Measurements from ENCODE around the gene RASGRP2. TPM values are rescaled to one million over a fixed set of nuclear protein-coding genes. Genes with fewer than 3 reads are reported as not detected.

Gene RASGRP2
- polyA plus RNA-seq, result 10.7 TPM
- long read RNA-seq, donor 1, partial matches to known transcripts, result 0 of 1 reads
- long read RNA-seq, donor 1, other reads (novel, unspliced or antisense), result 0 of 1 reads
- long read RNA-seq, donor 2, partial matches to known transcripts, result 0 of 4 reads
- long read RNA-seq, donor 2, other reads (novel, unspliced or antisense), result 0 of 4 reads
- long read RNA-seq, donor 3, result 0 reads
- long read RNA-seq, donor 4, result 0 reads
- long read RNA-seq, donor 5, partial matches to known transcripts, result 5 of 6 reads
- long read RNA-seq, donor 5, other reads (novel, unspliced or antisense), result 0 of 6 reads
- long read RNA-seq, donor 6, partial matches to known transcripts, result 0 of 3 reads
- long read RNA-seq, donor 6, other reads (novel, unspliced or antisense), result 0 of 3 reads
- long read RNA-seq, donor 7, result 0 reads
- long read RNA-seq, donor 8, partial matches to known transcripts, result 0 of 2 reads
- long read RNA-seq, donor 8, other reads (novel, unspliced or antisense), result 0 of 2 reads
- long read RNA-seq, donor 9, partial matches to known transcripts, result 0 of 2 reads
- long read RNA-seq, donor 9, other reads (novel, unspliced or antisense), result 0 of 2 reads
- long read RNA-seq, donor 10, partial matches to known transcripts, result 0 of 1 reads
- long read RNA-seq, donor 10, other reads (novel, unspliced or antisense), result 0 of 1 reads
- long read RNA-seq, donor 11, partial matches to known transcripts, result 0 of 2 reads
- long read RNA-seq, donor 11, other reads (novel, unspliced or antisense), result 0 of 2 reads

DNA sequence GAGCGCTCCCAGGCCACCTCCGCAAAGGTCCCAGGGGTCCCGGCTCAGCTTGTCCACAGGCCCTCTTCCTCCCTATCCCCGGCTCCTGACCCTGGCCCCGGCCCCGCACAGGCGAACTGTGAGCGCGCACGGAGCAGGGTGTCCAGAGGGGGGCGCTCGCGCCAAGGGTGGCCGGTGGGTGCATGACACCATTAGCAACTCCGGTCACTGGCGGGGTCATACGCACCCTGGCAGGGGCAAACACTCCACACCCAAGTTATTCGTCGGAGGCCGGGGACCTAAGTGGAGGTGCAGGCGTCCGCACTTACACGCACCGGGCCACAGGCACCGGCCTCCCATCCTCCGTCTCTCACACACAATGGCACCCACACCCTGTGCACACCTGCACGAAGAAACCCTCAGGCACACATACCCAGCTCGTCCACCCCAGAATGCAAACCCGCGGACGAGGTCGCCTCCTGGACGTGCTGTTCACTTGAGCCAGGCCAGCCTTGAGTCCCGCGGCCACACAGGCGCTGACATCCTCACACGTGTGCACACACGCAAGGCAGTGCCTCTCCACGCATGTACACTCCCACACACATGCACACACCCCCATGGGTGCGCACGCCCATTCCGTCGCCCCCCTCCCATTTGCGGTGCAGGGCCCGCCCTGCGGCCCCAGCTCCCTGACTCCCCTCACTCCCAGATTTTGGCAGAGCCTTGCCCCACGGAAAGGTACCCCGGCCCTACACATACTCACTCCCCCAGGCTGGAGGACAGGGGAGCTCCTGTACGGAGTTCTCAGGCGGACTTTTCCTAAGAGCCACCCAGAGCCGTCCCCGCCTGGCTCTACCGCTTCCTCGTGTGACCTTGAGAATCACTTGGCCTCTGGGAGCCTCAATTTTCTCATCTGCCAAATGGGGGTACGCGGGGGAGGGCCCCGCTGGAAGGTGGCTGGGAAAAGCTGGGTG is at the start of gene RASGRP2:
TSS of gene RASGRP2 (minus strand) at position 552 of the 953 bp plus-strand sequence. CDS start 1,276 bp downstream, outside the sequence.
- H3K4me1 ChIP-seq (ENCODE audit: control insufficient read depth, insufficient read depth, low read length), result peaks cover 36% of the 10 kb centered on the region
- H3K4me3 ChIP-seq (ENCODE audit: low read length), result peak within 1 kb of the TSS; percentile 39
- H3K36me3 ChIP-seq (ENCODE audit: control insufficient read depth, insufficient read depth, low read length), result no peaks in the 10 kb centered on the region
- peak in 1 of 2 donors; percentile 46 for DNase-seq
- WGBS (ENCODE audit: insufficient coverage, low lambda C conversion rate), result no CpG with 5 or more reads among the region's 57 CpGs
- H3K27ac ChIP-seq (ENCODE audit: low read length), result no peak within 1 kb of the TSS
- H3K27me3 ChIP-seq (ENCODE audit: control insufficient read depth, insufficient read depth, low read length), result peaks cover 81% of the 10 kb centered on the region
- H3K9me3 ChIP-seq (ENCODE audit: control insufficient read depth, low read depth, low read length), result peaks cover 12% of the 10 kb centered on the region

DNA sequence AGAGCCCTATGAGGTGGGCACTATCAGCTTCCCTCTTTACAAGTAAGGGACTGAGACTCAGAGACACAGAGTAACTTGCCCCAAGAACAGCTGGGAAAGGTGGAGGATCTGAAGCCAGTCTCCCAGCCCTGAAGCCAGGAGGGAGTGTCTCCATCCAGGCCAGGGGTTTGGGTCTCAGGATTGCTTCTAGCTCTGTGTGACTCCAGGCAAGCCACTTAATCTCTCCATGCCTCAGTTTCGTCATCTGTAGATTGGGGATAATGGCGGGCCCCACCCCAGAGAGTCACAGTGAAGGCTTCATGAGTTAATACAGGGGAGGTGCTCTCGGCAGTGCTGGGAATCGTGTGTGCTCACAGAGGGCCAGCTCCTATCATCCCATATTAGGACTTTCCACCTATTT is 48.5 kb upstream of the RASGRP2 start:
- peaks cover 26% of the 10 kb centered on the region for H3K36me3 ChIP-seq (ENCODE audit: control insufficient read depth, insufficient read depth, low read length)
- WGBS (ENCODE audit: insufficient coverage, low lambda C conversion rate), result no CpG with 5 or more reads among the region's 4 CpGs

DNA sequence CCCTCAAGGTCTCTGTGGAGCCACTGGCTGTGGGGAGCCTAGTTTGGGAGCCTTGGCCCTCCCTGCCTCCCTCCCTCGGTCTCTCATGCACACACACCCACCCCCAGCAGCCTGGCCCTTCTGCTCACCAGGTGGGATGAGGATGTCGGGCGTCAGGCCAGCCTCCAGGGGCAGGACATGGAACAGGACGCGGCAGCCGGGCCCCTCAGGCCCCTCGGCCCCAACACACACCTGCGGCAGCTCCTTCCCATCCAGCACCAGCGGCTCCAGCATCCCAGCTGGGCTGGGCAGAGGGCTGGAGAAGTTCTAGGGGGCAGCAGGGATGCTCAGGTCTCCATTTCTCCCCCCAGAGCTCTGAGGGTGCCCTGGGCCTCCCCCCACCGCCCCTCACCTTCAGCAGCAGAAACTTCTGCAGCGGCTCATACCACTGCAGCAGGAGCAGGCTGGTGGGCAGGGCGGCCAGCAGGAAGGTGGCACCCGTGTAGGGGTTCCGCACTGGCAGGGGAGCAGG is 47.9 kb upstream of the RASGRP2 start:
- H3K36me3 ChIP-seq (ENCODE audit: control insufficient read depth, insufficient read depth, low read length), result peaks cover 26% of the 10 kb centered on the region

More for the DNA sequence above, 48.5 kb upstream of the RASGRP2 start:
- DNase-seq, result no peak
- Histone ChIP-seq H3K4me1 (ENCODE audit: control insufficient read depth, insufficient read depth, low read length) (peaks cover 15% of the 10 kb centered on the region), H3K27me3 (ENCODE audit: control insufficient read depth, insufficient read depth, low read length) (no peaks in the 10 kb centered on the region), H3K9me3 (ENCODE audit: control insufficient read depth, low read depth, low read length) (no peaks in the 10 kb centered on the region), H3K27ac (ENCODE audit: low read length) (no peak overlapping the region), H3K4me3 (ENCODE audit: low read length) (no peak overlapping the region)

DNA sequence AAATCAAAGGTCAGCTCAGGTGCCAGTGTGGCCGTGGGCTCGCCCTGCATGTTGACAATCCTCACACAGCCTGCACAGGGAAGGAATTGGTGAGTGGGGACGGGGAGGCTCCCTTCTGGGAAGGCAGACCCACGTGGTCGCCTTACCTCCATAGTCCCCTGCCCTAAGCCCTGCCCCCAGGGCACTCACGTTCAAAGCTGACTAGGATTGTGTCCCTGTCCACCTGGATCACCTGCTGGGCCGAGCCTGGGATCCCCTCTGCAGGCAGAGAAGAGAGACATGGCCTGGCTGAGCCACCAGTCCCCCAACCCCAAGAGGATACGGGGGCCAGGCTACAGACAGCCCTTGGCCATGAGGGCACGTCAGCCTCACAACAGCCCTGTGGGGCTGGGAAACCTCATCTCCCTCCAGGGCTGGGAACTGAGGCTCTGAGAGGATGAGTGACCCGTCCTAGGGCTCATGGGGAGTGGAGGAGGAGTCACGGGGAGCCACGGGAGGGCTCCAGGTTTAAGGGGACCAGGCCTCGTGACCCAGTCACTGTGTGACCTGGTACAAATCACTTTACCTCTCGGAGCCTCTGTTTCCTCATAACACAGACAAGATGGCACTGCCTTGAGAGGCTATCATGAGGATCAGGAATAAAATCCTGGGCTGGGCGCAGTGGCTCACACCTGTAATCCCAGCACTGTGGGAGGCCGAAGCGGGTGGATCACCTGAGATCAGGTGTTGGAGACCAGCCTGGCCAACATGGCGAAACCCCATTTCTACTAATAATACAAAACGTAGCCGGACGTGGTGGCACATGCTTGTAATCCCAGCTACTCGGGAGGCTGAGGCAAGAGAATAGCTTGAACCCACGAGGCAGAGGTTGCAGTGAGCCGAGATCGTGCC is 46.5 kb upstream of the RASGRP2 start:
- Histone ChIP-seq H3K9me3 (ENCODE audit: control insufficient read depth, low read depth, low read length) (no peaks in the 10 kb centered on the region), H3K4me1 (ENCODE audit: control insufficient read depth, insufficient read depth, low read length) (peaks cover 15% of the 10 kb centered on the region), H3K27ac (ENCODE audit: low read length) (no peak overlapping the region), H3K4me3 (ENCODE audit: low read length) (no peak overlapping the region), H3K27me3 (ENCODE audit: control insufficient read depth, insufficient read depth, low read length) (no peaks in the 10 kb centered on the region), H3K36me3 (ENCODE audit: control insufficient read depth, insufficient read depth, low read length) (peaks cover 19% of the 10 kb centered on the region)
- 100% methylated on average over 2 of the region's 25 CpGs for WGBS (ENCODE audit: insufficient coverage, low lambda C conversion rate)
- no peak for DNase-seq

More for the DNA sequence above, 47.9 kb upstream of the RASGRP2 start:
- Histone ChIP-seq H3K4me3 (ENCODE audit: low read length) (no peak overlapping the region), H3K9me3 (ENCODE audit: control insufficient read depth, low read depth, low read length) (no peaks in the 10 kb centered on the region), H3K27me3 (ENCODE audit: control insufficient read depth, insufficient read depth, low read length) (no peaks in the 10 kb centered on the region), H3K4me1 (ENCODE audit: control insufficient read depth, insufficient read depth, low read length) (peaks cover 15% of the 10 kb centered on the region), H3K27ac (ENCODE audit: low read length) (no peak overlapping the region)
- WGBS (ENCODE audit: insufficient coverage, low lambda C conversion rate), result no CpG with 5 or more reads among the region's 14 CpGs
- DNase-seq, result no peak

DNA sequence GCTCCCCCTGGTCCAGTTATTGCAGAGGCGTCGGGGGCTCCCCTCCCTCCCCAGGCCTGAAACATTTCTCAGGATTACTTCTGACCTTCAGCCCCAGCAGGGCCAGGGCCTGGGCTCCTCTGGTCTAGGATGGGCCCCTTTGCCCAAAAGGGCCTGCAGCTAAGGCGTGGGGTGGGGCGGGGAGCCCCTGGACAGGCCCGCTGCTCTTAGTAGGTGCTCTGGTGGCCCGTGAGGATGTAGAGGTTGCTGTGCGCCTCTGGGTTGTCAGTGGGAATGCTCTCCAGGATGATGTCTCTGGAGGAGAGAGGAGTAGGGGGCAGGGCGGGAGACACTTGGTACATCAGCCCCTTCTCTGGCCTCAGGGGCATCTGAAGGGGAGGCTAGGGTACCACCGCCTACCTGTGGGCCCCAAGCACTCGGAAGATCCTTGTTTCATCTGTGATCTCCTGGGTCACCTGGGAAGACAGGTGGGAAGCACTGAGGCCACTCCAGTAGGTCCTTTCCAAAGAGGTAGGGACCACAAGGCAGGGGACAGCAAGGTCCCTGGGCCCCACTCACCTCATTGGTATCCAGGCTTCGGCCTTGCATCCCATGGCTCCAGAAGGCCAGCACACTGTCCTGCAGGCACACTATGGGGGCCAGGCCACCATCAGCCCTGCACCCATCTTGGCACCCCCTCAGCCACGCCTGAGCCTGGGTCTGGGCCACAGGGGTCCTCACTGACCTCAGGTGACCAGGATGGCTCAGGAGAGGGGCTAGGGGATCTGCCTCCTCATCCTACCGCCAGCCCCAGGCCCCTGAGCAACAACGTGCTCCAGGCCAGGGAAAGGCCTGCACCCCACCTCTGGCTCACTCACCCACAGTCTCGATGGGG is 45.6 kb upstream of the RASGRP2 start:
- Histone ChIP-seq H3K4me1 (ENCODE audit: control insufficient read depth, insufficient read depth, low read length) (peaks cover 15% of the 10 kb centered on the region), H3K9me3 (ENCODE audit: control insufficient read depth, low read depth, low read length) (no peaks in the 10 kb centered on the region), H3K4me3 (ENCODE audit: low read length) (no peak overlapping the region), H3K36me3 (ENCODE audit: control insufficient read depth, insufficient read depth, low read length) (peaks cover 19% of the 10 kb centered on the region), H3K27me3 (ENCODE audit: control insufficient read depth, insufficient read depth, low read length) (no peaks in the 10 kb centered on the region), H3K27ac (ENCODE audit: low read length) (no peak overlapping the region)
- no CpG with 5 or more reads among the region's 15 CpGs for WGBS (ENCODE audit: insufficient coverage, low lambda C conversion rate)
- DNase-seq, result no peak

DNA sequence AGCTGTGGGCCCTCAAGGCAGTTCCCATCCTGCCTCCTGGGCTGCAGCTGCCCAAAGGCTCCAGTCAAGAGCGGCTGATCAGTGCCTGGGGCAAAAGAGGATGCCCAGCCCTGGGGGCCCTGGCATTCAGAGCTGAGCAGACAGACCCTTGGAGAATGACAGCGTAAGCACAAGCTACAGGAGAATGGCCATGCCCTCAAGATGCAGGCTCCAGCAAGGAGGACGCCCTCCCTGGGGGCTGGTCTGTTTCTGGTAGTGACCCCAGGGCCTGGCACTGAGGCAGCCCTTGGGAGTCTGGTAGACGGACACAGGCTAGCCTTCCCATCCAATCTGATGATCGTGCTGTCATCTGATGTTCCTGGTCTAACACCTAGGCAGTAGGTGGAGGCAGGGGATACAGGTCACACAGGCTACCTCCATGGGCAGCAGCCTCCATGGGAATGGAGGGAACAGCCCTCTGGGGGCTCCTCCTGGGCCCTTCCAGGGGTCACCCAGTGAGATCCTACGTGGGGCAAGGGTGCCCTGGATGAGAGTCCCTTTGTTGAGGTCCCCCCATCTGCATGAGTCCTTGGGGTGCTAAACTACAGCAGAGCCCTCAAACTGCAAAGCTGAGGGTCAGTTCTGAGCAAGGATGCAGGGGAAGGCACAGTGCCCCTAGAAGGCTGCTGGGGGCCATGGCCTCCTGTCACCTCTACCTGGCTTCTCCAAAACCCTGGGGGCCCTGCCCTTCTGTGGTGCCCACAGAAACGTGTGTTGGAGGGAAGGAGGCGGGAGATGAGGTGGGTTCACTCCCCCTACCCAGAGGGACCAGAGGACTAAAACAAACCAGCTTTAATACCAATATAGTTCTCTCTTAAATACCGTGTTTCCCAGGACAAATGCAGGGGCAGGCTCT is 44.6 kb upstream of the RASGRP2 start:
- no peak overlapping the region for H3K4me3 ChIP-seq (ENCODE audit: low read length)
- H3K9me3 ChIP-seq (ENCODE audit: control insufficient read depth, low read depth, low read length), result no peaks in the 10 kb centered on the region
- peak overlapping the region; percentile 33 for H3K27ac ChIP-seq (ENCODE audit: low read length)
- H3K4me1 ChIP-seq (ENCODE audit: control insufficient read depth, insufficient read depth, low read length), result peaks cover 15% of the 10 kb centered on the region
- DNase-seq, result no peak
- H3K27me3 ChIP-seq (ENCODE audit: control insufficient read depth, insufficient read depth, low read length), result no peaks in the 10 kb centered on the region
- peaks cover 19% of the 10 kb centered on the region for H3K36me3 ChIP-seq (ENCODE audit: control insufficient read depth, insufficient read depth, low read length)
- no CpG with 5 or more reads among the region's 9 CpGs for WGBS (ENCODE audit: insufficient coverage, low lambda C conversion rate)

DNA sequence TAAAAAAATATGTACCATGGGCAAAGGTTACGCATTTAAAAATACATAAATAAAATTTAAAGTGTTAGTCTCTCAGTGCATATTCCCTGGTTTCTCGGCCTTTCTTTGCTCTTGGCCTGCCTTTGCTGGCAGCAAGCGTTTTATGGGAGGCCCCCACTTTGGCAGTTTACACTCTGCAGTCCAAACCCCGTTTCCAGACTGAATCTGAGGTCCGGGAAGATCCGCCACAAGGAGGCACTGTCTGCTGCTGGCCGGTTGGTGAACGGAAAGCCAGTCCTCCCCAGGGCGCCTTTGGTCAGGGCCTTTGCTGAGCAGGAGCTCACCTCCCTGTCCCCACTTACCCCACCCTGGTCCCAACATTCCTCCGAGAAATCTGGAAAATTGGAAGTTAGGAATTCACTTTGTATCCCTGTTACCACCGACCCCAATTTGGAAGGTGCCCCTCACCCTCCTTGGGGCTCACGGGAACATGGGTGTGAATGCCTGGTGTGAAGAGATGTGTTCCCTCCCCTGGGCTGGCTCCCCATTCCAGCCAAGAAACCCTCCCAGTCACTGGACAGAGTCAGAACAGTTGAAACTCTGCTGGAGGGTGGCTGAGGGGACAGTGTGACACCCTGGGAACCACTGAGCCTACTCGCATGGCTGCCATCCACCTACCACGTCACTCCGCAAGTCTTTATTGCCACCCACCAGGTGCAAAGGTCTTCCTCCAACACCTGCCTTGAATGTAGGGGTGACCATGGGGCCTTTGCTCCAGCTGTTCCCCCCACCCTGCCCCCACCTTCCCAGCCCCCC is 43.8 kb upstream of the RASGRP2 start:
- peak; percentile 57 to 74 for DNase-seq
- Histone ChIP-seq H3K36me3 (ENCODE audit: control insufficient read depth, insufficient read depth, low read length) (peaks cover 19% of the 10 kb centered on the region), H3K4me1 (ENCODE audit: control insufficient read depth, insufficient read depth, low read length) (peaks cover 15% of the 10 kb centered on the region), H3K27me3 (ENCODE audit: control insufficient read depth, insufficient read depth, low read length) (no peaks in the 10 kb centered on the region), H3K9me3 (ENCODE audit: control insufficient read depth, low read depth, low read length) (no peaks in the 10 kb centered on the region), H3K27ac (ENCODE audit: low read length) (peak overlapping the region; percentile 43), H3K4me3 (ENCODE audit: low read length) (no peak overlapping the region)
- WGBS (ENCODE audit: insufficient coverage, low lambda C conversion rate), result no CpG with 5 or more reads among the region's 15 CpGs

Measured in large intestine (tissue), 12 donors.